HG03025 (cell line): ENCODE data around the gene ZNF304.
"Not testable (repeated sequence)": the region's sequence is repeated elsewhere in the genome, so short reads cannot be mapped to it uniquely, and the experiment has no call there.

ENCODE experiments used
- ATAC-seq: cut with Tn5 transposase; IDR thresholded peaks from one replicate; pipeline ENCODE4 v1.9.1; 2021; ENCODE audit warnings: mild to moderate bottlenecking, moderate library complexity; ENCODE audit not compliant: unreplicated experiment, low FRiP score

ZNF304 gene

GRCh38 chr19:57359300-57359699, 8.2 kb downstream of the ZNF304 start:
- no peak for ATAC-seq

DNA sequence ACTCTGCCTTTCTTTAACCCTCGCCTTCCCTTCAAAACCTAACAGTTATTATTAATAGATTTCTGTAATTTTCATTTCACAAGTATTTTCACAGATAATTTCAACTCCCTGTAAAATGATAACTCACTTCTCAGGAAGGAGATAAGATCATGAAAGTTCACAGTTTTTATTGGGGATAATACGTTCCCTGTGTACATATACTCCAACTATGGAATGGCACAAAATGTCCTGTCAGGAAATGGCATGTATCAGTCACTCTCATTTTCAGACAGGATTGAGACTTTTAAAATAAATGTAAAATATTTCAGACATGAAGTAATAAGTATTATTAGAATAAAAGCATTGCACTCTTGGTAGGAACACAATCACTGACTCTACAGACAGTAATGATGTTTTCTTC, 11.3 kb downstream of the ZNF304 start:
- no peak for ATAC-seq

DNA sequence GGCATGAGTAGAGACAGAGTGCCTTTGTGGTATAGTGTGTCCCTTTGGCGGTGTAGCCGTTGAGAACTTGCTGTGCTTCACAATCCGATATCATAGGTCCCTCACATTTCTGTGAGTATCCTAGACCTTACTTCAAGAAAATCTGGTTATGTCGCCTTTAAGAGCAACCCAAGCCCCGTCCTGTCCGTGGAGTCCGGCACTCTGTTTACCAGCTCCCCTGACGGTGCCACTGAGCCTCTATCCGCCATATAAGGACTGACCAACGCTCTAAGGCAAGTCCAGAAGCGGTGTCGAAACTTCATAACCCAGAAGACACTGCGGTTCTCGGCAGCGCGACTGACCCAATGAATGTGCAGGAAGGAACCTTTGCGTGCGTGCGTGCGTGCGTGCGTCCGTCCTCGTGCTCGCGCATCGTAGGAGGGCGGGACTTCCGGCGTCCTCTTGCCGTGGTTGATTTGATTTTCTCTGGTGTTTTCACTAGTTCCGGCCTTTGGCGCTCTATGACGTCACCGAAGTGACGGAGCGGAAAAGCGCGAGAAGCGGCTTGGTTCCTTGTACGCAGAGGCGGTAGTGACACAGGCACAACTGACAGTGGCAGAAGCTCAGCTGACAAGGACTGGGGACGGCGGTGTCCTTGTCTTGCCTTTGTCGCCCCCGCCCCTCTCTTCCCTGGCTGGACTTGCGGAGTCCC, 12.1 kb downstream of the ZNF304 start, which contains the start of the genes TRAPPC2B and ZNF547:
Gene TRAPPC2B, plus strand, starts transcription at position 555 of the 691 bp plus-strand sequence. CDS start 1,283 bp downstream, outside the sequence.
Gene ZNF547, plus strand, starts transcription at position 555 of the 691 bp plus-strand sequence. CDS start 5,005 bp downstream, outside the sequence.
- ATAC-seq: peak; percentile 87

GRCh38 chr19:57363688-57364181, 12.7 kb downstream of the ZNF304 start:
- no peak for ATAC-seq

DNA sequence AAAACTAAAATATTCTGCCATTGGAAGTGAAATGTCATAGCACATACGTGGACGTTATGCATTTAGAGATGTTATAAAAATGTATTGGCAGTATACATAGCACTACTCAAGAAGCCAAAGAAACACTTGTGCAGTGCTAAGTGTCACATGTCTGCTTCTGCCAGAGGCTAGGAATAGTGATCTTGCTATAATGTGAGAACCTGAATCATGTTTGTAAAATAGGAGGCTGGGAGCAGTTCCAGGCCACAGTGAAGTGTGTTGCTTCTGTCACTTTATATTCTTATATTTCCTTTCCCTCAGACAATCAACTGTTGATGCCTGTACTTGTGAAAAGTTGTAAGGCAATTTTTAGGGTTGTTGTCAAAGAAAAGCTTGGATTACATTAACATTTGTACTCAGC, 15.7 kb downstream of the ZNF304 start:
- no peak for ATAC-seq

GRCh38 chr19:57374179-57374578, 23.1 kb downstream of the ZNF304 start:
- ATAC-seq: no peak

- ATAC-seq: not testable (repeated sequence)
These were observed 23.6 kb downstream of the ZNF304 start for GRCh38 chr19:57374647-57375046.

- no peak for ATAC-seq
These were observed 25.1 kb downstream of the ZNF304 start for GRCh38 chr19:57376151-57376550.

- ATAC-seq: no peak
These were observed 26.6 kb downstream of the ZNF304 start for GRCh38 chr19:57377498-57378146.

DNA sequence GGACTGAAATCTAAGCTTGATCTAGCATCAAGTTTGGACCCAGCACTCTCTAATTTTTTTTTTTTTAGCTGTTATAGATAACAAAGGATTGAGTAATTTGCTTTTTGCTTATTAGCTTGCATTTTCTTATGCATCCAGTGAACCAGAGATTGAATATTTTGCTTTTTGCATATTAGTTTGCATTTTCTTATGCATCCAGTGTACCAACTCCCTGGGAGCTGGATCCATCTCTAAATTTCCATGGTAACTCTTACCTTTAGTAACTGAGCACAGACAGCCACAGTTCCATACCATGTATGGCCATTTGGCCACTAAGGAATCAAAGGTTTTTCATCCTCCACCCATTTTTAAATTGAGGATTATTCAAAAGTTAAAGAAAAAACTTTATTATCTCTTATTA, 29.9 kb downstream of the ZNF304 start:
- no peak for ATAC-seq

DNA sequence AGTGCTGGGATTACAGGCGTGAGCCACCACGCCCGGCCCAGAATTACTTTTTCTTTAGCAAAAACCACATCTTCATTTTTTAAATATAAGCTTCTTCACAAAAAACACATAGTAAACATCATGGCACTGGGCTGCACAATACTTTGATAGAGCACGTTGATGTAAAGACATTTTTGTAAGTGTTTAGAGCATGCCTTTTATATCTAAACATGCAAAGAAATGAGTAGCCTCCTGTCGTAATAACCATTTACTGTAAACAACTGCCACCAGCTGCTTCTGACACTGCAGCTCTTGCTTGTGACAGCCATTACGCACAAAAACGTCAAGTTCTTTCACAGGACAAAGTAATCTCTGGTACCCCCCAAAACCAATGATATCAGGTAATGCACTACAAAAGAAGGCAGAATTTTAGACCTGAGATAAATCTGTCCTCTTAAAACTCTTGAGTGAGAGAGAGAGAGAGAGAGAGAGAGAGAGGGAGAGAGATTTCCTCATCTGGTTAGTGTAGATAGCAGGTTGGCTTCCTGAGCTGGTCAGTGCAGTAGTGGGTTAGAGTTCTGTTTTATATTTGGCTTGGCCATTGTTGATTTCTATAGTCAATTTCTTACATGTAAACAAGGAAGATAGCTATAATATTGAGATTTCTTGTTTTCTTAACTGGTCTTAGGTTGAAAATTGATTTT, 31.9 kb downstream of the ZNF304 start:
- no peak for ATAC-seq

GRCh38 chr19:57389194-57389729, 38.2 kb downstream of the ZNF304 start:
- no peak for ATAC-seq

DNA sequence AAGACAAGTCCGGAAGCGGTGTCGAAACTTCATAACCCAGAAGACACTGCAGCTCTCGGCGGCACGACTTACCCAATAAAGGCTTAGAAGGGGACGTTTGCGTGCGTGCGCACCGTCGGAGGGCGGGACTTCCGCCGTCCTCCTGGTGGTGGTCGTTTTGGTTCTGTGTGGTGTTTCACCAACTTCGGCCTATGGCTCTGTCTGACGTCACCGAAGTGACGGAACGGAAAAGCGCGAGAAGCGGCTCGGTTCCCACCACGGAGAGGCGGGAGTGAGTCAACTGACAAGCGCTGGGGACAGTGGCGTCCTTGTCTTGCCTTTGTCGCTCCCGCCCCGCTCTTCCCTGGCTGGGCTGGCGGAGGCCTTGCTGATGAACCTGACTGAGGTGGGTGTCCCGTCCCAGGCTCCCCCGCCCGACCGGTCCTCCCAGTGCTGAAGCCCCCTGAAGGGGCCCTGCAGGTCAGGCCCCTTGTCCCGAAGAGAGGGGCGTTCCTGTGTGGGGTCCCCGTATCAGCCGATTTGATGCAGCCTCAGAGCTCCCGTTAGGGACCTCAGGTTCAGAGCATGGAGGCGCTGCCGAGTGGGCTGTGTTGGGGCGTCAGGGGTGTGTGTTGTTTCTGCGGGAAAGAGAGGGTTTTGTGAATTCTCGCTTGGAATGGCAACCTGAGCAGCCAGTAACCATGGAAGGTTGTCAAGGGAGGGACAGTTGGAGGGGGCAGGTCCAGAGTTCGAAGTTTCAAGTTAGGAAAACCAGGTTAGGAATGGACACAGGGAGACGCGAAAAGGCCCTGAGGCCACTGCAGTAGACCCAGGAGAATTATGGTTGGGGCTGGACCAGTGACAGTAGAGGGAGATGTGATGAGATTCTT, 38.9 kb downstream of the ZNF304 start, which contains the start of gene ZNF548:
Gene ZNF548, plus strand, starts transcription at position 125 of the 869 bp plus-strand sequence. Its CDS starts 246 bp downstream, at position 371.
- ATAC-seq: peak; percentile 95

- no peak for ATAC-seq
These were observed 44.6 kb downstream of the ZNF304 start for GRCh38 chr19:57395710-57396109.

GRCh38 chr19:57398868-57399267, 47.8 kb downstream of the ZNF304 start:
- ATAC-seq: no peak

DNA sequence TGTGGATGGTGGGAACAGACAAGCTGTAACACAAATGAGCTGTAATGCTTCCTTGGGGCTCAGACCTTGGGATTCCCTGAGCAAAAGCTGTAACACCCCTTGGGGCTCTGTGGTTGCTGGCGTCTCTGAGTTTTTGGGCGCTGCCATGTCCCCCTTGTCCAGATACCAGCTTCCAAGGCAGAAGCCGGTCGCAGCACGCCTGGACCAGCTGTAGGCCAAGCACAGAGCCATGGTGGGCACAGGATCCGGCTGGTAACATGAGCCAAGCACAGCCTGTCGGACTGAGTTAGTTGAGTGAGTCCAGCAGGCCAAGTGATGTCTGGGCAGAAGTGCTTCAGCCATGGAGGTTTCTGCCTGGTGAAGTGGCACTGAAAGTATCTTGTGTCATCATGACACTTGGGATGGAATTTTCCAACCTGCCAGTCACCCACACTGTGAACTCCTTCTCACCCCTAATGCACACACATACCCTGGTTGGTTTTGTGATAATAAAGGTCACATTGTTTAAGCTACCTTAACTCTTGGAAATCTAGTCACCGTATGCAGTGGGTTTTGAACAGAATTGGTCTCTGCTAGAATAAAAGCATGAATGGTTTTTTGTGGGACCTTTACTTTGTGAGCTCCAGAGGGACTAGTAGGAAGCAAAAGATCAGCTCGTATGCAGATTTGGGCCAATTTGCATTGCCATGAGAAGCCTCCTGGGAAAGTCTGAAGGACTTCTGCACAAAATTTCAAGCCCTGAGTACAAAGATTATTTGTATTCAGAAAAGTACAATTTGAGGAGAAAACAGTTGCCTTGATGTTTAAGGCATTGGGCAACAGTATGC, 52.9 kb downstream of the ZNF304 start:
- ATAC-seq: no peak

DNA sequence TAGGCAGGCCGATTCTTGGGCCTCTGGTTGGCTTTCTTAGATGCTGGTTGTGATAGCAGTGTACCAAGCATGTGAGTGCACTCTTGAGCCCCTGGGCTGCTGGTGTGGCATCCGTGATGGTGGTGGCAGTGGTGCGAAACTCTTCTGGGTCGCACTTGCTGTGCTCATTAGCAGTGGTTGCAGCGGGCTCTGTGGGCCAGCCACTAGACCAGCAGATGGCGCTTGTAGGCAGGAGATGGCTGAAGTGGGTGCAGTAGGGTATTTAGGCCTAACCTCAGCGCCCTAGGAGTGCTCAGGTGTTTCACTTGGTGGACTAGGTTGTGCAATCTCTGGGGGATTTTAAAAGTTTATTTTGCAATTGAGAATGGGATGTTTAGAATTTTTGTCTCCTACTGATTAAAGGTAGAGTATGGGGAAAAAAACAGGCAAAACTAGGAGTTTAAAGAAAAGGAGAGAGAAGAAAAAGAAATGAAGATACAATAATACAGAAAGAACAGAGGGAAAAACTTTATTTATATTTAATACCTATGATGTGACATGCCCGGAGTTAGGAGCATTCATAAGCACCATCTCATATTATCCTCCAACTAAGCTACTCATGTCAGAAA, 55.5 kb downstream of the ZNF304 start:
- ATAC-seq: no peak
